ENCODE data around the gene KLRF2. TPM values are rescaled to one million over a fixed set of nuclear protein-coding genes. Genes with fewer than 3 reads are reported as not detected.

KLRF2 gene
- polyA plus RNA-seq, 3 donors, result not detected

GRCh38 chr12:9943240-9943639 lies 62.0 kb downstream of the KLRF2 start:
- H3K27me3 Mint-ChIP-seq (ENCODE audit: low read depth in 3 of 3), result peaks cover 0 to 6% (median 0%) of the 10 kb centered on the region in 3 donors
- Histone ChIP-seq H3K4me3 (replicated peaks in 1 of 3; ENCODE audit: low read depth in 2 of 3, low read length in 3 of 3) (peak overlapping the region; percentile 29 to 70 (median 32)), H3K79me2 (ENCODE audit: insufficient read depth, low read length) (peaks cover 38% of the 10 kb centered on the region), H3K9ac (ENCODE audit: insufficient read depth, low read length, poor library complexity, severe bottlenecking) (peak overlapping the region; percentile 24), H2AFZ (ENCODE audit: insufficient read depth, low read depth, low read length, poor library complexity, severe bottlenecking) (peak overlapping the region; percentile 51), H4K20me1 (ENCODE audit: insufficient read depth, low read length) (no peaks in the 10 kb centered on the region), H3K4me1 (ENCODE audit: control insufficient read depth in 1 of 2, insufficient read depth in 2 of 2, low read length in 2 of 2) (peaks cover 34 to 63% of the 10 kb centered on the region in 2 donors), H3K4me2 (replicated peaks; ENCODE audit: extremely low read depth, low read length, poor library complexity, severe bottlenecking) (peak overlapping the region; percentile 59), H3K27ac (ENCODE audit: low read depth in 1 of 2, low read length in 2 of 2) (peak overlapping the region in 1 of 2 donors; percentile 63), H3K9me3 (replicated peaks in 1 of 2; ENCODE audit: control insufficient read depth in 1 of 2, insufficient read depth in 1 of 2, low read length in 2 of 2) (no peaks in the 10 kb centered on the region), H3K27me3 (ENCODE audit: control insufficient read depth in 2 of 2, insufficient read depth in 2 of 2, low read length in 2 of 2) (no peaks in the 10 kb centered on the region), H3K36me3 (replicated peaks in 1 of 2; ENCODE audit: control insufficient read depth in 1 of 2, insufficient read depth in 2 of 2, low read length in 2 of 2) (no peaks in the 10 kb centered on the region)
- no peak for TF ChIP-seq CTCF (IDR thresholded peaks at IDR 0.05)
- intact Hi-C loops (cut with micrococcal nuclease), result loop anchor here (5.0 to 10.0 kb wide), 4 partner anchors 34 to 192 kb away; partner anchors contain the start of genes CLEC7A (in 2 of the 2) and CLEC2B (in 1 of the 2)
- peaks cover 74% of the 10 kb centered on the region for H3K4me1 Mint-ChIP-seq
- peak in 2 of 3 donors; percentile 30 to 56 for DNase-seq
- H3K27ac Mint-ChIP-seq, result peak overlapping the region; percentile 55 to 91 (median 79)
- peaks cover 0 to 16% of the 10 kb centered on the region in 2 donors for H3K36me3 Mint-ChIP-seq
- peaks cover 0 to 2% (median 0%) of the 10 kb centered on the region in 7 donors for H3K9me3 Mint-ChIP-seq
- peak overlapping the region; percentile 84 to 87 for H3K4me3 Mint-ChIP-seq
- WGBS (ENCODE audit: insufficient coverage), result 69% methylated on average over 4 of the region's 19 CpGs

GRCh38 chr12:9944391-9944790 lies 63.1 kb downstream of the KLRF2 start:
- DNase-seq, result peak in 2 of 3 donors; percentile 72 to 77
- Histone ChIP-seq H3K36me3 (replicated peaks in 1 of 2; ENCODE audit: control insufficient read depth in 1 of 2, insufficient read depth in 2 of 2, low read length in 2 of 2) (no peaks in the 10 kb centered on the region), H3K4me1 (ENCODE audit: control insufficient read depth in 1 of 2, insufficient read depth in 2 of 2, low read length in 2 of 2) (peaks cover 45 to 75% of the 10 kb centered on the region in 2 donors), H3K9me3 (replicated peaks in 1 of 2; ENCODE audit: control insufficient read depth in 1 of 2, insufficient read depth in 1 of 2, low read length in 2 of 2) (no peaks in the 10 kb centered on the region), H3K27ac (ENCODE audit: low read depth in 1 of 2, low read length in 2 of 2) (peak overlapping the region in 1 of 2 donors; percentile 63), H4K20me1 (ENCODE audit: insufficient read depth, low read length) (no peaks in the 10 kb centered on the region), H3K4me3 (replicated peaks in 1 of 3; ENCODE audit: low read depth in 2 of 3, low read length in 3 of 3) (peak overlapping the region in 2 of 3 experiments; percentile 12 to 70), H3K79me2 (ENCODE audit: insufficient read depth, low read length) (peaks cover 38% of the 10 kb centered on the region), H3K9ac (ENCODE audit: insufficient read depth, low read length, poor library complexity, severe bottlenecking) (no peak overlapping the region), H3K4me2 (replicated peaks; ENCODE audit: extremely low read depth, low read length, poor library complexity, severe bottlenecking) (peak overlapping the region; percentile 59), H2AFZ (ENCODE audit: insufficient read depth, low read depth, low read length, poor library complexity, severe bottlenecking) (no peak overlapping the region), H3K27me3 (ENCODE audit: control insufficient read depth in 2 of 2, insufficient read depth in 2 of 2, low read length in 2 of 2) (no peaks in the 10 kb centered on the region)
- Mint-ChIP-seq H3K4me3 (peak overlapping the region in 1 of 2 donors; percentile 75), H3K4me1 (peaks cover 76% of the 10 kb centered on the region), H3K27me3 (ENCODE audit: low read depth in 3 of 3) (peaks cover 0 to 6% (median 0%) of the 10 kb centered on the region in 3 donors), H3K36me3 (peaks cover 0 to 5% of the 10 kb centered on the region in 2 donors), H3K27ac (peak overlapping the region; percentile 48 to 93 (median 82)), H3K9me3 (peaks cover 0 to 2% (median 0%) of the 10 kb centered on the region in 7 donors)
- intact Hi-C loops (cut with micrococcal nuclease), result loop anchor here (5.0 to 10.0 kb wide), 4 partner anchors 33 to 190 kb away; partner anchors contain the start of genes CLEC7A (in 2 of the 2) and CLEC2B (in 1 of the 2)
- no peak for TF ChIP-seq CTCF (IDR thresholded peaks at IDR 0.05)
- 0% methylated on average over 1 of the region's 2 CpGs for WGBS (ENCODE audit: insufficient coverage)

Other genes starting within 250 kb of the KLRF2 start
- gene CLEC2D, start 211.8 kb upstream of the KLRF2 start, polyA plus RNA-seq, result 10 to 100 TPM in 1 of 3 donors, 1 to 10 TPM in 2; 2.5 to 26.9 (median 3.9) TPM
- gene CLECL1, start 148.4 kb upstream of the KLRF2 start, polyA plus RNA-seq, result 10 to 100 TPM in 2 of 3 donors, 1 to 10 TPM in 1; 7.6 to 20.6 (median 11.4) TPM
- gene CD69, start 120.6 kb upstream of the KLRF2 start, polyA plus RNA-seq, result 10 to 100 TPM in 1 of 3 donors, 1 to 10 TPM in 2; 5.8 to 12.4 (median 6.0) TPM
- gene KLRF1, start 54.0 kb upstream of the KLRF2 start, polyA plus RNA-seq, result 1 to 10 TPM in 2 of 3 donors, under 1 TPM in 1; 0.45 to 2.2 (median 1.0) TPM
- gene CLEC2B, start 12.1 kb upstream of the KLRF2 start, polyA plus RNA-seq, result 10 to 100 TPM; 52.1 to 80.3 (median 59.4) TPM
- gene CLEC2A, start 50.9 kb downstream of the KLRF2 start, polyA plus RNA-seq, result not detected
- gene CLEC12A, start 89.9 kb downstream of the KLRF2 start, polyA plus RNA-seq, result 100 to 1,000 TPM; 356 to 441 (median 412) TPM
- gene CLEC1B, start 117.6 kb downstream of the KLRF2 start, polyA plus RNA-seq, result 1 to 10 TPM in 2 of 3 donors, not detected in 1; 3.5 to 3.9 TPM
- gene CLEC12B, start 129.1 kb downstream of the KLRF2 start, polyA plus RNA-seq, result 10 to 100 TPM in 1 of 3 donors, under 1 TPM in 1, not detected in 1; 0.14 to 76.6 TPM
- gene CLEC9A, start 149.2 kb downstream of the KLRF2 start, polyA plus RNA-seq, result under 1 TPM in 2 of 3 donors, not detected in 1; 0.07 to 0.59 TPM
- 1 to 10 TPM in 2 of 3 donors, under 1 TPM in 1; 0.90 to 7.9 (median 1.1) TPM for gene CLEC1A, start 217.5 kb downstream of the KLRF2 start, polyA plus RNA-seq
- gene CLEC7A, start 248.7 kb downstream of the KLRF2 start, polyA plus RNA-seq, result 100 to 1,000 TPM; 235 to 809 (median 304) TPM

Data from CD14-positive monocyte (primary cell).